ENCODE data around the gene ROR2.

The ROR2 gene

DNA sequence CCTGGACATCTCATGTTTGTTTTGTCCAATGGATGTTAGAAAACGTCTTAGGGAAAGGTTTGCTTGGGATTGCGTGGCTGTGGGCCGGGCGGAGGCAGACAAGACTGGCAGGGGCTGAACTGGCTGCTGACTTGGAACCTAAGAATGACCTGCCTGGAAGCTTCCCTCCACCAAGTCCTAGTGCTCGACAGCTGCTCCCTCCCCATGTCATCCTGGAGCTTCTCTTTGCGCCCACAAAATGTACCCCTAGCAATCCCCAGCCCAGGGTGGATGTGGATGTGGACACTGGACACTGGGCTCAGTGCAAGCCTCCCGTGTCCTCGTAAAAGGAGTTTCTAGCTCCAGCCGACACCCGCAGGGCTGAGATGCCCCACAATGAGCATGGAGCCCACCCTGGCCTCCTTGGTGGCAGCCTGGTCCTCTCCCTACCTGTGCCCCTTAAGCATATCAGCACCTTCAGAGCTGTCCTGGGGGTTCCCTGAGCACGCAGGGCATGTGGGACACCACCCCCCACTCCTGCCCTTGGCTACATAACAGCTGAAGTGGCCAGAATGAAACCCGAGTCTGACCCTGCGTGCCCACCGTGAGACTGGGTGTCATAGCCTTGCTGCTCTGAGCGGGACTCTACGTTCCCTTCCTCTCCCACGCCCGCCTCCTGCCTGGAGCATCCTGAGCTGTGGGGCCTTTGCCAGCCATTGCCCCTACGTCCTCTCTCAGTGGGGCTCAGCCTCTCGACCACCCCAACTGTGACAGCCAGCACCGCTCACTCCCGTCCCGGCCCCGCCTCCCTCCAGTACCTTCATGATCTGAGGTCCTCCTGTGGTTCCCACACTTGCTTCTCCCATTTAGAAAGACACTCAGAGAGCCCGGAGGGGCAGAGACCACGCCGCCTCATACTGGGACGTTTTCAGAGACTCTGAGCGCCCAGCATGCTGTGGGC is 180.8 kb downstream of the ROR2 start:
- no peak for DNase-seq

DNA sequence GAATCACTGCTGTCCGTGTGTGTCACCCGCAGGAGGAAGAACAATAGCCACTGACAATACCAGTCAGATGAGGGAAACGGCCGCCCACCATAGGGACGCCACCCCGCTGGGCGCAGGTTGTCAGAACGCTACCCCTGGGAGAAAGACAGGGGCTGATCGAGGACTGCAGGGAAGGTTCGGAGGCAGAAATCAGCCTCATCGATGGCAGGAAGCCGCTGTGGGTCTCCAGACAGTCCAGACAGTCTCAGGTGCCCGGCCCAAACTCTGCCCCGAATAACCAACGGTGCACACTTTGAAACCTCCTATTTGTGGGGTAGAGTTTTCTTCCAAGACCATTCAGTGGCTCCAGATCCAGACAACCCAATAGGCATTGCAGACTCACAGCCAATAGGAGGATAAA is 181.5 kb downstream of the ROR2 start:
- DNase-seq: no peak

DNA sequence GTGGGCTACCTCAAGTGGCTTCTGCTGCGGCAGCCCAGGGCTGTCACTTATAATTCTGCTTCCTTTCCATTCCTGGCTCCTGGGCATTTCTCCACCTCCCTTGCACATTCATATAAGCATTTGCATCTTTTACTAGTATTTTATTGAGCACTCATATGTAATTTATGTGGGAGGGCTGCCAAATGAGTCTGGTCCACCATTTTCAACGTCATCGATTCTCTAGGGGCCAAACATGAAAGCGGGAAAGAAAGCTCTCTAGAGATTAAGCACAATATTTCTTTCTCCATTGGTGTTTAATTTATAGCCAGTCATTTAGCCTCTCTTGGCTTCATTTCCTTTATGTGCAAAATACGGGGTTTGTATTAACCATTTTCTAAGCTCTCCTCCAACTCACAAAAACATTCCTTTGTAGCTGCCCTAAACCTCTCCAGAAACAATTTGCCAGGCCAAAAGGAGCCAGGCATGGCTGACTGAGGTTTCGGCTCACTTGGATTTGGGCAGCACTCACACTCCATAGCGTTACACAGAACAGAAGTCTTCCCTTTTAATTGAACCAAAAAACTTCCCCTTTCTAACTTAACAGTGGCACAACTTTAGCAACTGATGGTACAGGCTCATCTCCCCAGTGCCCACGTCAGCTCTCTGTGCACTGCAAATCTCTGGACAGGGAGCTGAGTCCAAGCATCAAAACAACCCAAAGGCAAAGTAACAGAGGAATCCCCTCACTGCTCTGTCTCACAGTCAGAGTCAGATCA is 183.5 kb downstream of the ROR2 start:
- no peak for DNase-seq

DNA sequence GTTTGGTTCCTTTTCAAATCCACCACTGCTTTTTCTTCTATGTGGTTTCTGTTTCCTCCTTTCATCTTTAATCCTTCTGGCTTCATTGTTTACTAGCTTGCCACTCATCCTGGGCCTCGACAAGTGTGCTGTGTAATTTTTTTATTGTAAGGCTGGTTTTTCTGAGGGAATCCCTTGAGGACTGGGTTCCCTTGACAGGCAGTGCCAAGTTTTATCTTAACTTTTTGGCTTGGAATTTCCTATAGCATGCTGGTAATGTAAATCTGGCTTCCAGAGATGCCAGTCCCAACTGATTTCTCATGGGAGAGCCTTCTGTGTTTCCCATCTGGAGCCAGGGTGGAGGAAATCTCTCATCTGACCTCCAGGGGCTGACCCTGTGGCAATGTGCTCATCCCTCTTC is 184.7 kb downstream of the ROR2 start:
- DNase-seq: no peak

DNA sequence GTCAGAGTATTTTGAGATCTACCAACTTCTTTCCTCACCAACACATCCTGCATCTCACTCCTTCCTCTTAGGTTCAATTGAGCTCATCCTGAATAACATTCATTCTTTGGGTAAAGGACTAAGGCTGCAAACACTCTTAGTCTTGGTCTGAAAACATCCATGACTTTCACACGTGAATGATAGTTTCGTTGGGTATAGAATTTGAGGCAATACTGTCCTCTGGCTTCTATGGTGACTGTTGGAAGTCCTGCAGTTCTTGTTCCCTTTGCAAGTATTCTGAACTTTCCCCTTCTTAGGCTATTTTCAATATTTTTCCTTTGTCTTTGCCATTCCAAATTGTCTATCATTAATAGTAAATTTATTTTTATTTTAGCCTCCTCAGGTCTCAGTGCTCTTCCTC is 185.4 kb downstream of the ROR2 start:
- DNase-seq: no peak

DNA sequence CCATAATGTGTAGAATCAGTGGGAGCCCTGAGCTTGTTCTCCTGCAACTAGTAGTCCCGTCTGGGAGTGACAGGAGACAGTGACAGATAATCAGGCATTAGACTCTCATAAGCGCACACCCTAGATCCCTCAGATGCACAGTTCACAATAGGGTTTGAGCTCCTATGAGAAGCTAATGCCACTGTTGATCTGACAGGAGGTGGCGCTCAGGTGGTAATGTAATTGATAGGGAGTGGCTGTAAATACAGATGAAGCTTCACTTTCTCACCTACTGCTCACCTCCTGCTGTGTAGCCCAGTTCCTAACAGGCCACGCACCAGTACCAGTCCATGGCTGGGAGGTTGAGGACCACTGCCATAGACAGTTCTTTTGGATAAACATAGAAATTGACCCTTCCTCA is 188.7 kb downstream of the ROR2 start:
- no peak for DNase-seq

DNA sequence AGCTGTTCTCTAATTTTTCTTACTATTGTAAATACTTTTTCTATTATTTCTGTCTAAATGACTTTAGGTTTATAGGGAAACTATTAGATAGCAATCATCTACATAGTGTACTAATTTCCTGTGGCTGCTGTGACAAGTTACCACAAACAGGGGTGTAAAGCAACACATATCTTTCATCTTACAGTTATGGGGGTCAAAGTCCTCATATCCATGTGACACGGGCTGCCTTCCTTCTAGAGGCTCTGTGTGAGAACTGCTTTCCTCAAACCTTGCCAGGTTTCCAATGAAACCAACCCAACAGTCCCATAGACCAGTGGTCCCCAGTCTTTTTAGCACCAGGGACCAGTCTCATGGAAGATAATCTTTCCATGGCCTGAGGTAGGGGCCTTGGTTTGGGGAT is 189.1 kb downstream of the ROR2 start:
- DNase-seq: no peak

DNA sequence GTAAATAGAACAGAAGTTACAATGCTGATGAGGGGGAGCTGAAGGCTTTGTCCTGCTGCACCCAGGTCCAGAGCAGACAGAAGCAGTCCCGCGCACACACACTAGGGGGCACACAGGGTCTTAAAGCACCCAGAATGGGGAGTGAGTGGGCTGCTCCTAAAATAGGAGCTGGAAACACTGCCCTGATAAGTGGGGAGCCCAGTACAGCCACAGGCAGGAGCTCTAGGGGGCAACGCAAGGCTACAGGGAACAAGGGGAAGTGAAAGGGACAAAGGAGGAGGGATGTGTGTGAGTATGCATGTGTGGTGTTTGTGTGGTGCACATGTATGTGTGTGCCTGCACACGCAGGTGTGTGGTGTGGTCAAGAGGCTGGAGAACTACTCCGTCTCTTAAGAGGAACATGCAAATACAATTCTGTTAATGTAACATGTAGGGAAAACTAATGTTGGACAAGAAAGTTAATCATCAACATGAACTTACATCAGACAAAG is 191.5 kb downstream of the ROR2 start:
- peak in 1 of 5 experiments; percentile 23 for DNase-seq

DNA sequence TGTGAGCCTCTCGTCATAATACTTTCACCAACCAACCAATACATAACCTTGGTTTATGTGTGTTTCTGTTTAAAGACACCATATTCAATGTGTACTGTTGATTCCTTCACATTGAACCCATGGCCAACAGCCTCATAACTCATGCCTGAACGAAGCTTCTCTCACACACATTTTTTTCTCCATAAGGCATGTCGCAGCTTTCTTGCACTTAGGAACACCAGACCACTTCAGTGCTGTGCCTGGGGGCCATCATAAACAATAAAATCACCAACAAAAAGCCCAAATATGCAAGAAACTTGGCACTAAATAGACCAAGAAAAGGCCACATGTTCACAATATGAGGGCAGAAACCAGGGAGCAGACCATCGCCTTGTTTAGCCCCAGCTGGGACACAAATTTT is 192.2 kb downstream of the ROR2 start:
- DNase-seq: no peak

DNA sequence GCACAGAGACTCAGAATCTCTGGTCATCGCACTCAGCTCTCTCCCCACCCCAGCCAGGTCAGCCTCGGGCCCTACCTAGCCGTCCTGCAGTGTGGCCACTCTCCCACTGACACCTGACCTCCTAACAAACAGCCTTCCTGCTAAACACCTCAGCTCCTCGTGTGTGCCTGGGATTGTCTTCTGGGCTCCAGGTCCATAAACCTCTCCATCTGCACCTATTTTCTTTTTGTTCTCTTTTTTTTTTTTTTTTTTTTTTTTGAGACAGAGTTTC is 193.6 kb downstream of the ROR2 start:
- no peak for DNase-seq

DNA sequence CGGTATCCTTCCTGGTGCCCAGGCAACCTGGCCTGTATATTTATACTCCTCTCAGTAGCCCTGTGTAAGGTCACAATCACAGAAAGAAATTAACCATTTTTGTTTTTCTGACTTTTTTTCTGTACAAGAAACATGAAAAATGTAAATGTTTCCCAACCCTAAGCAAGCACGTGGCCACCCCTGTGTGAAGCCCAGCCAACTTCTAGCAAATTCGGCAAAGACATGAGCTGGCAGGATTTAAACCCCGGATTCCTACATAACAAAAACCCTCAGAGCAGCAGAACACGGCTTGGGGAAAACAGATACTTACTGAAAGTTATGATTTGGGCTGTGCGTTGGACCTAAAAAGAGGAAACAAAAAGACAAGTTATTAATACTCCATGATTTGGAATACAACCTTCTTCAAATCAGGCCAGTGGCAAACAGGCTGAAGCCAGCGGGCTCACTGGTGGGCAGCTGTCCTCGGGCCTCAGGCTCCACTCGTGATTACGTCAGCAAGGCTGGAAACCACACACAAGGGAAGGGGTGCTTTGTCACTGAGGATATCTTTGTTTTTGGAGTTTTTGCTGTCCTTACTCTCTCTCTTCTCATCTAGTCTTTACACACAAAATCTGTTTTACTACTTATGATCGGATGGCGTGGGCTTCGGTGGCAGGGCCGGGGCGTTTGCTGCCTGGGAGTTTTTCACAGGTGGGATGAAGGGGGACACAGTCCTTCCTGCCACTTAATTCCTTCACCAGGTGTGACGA is 194.1 kb downstream of the ROR2 start:
- DNase-seq: no peak

DNA sequence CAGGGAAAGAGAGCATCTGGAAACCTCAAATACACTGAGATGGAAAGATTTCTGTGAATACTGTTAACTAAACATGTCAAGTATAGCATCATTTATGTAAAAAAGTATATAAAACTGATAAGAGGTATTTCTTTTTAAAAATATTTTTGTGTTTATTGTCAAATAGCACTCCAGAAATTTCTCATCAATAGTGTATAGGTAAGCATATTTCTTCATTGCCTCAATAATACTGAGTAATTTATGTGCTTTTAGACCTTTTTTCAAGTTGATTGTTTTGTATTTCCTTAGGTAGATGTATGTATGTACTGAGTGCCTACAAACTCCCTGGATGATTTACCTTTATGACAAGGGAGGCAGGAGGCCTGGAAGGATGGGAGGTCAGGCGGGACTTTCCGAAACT is 196.3 kb downstream of the ROR2 start:
- no peak for DNase-seq

DNA sequence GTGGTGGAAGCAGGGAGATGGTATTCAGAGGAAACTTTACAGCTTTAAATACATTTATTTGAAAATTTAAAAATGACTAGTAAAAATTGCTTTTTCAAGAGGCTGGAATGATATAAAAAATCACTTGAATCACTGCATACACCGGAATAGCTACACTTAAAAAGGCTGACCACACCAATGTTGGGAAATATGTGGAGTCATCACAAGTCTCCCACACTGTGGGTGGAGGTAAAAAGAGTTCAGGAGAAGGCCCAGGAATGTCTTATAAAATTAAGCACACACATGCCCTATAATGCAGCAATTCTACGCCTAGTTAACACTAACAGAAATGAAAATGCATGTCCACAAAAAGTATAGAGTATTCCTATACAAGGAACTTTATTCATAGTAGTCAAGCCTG is 198.1 kb downstream of the ROR2 start:
- DNase-seq: no peak

DNA sequence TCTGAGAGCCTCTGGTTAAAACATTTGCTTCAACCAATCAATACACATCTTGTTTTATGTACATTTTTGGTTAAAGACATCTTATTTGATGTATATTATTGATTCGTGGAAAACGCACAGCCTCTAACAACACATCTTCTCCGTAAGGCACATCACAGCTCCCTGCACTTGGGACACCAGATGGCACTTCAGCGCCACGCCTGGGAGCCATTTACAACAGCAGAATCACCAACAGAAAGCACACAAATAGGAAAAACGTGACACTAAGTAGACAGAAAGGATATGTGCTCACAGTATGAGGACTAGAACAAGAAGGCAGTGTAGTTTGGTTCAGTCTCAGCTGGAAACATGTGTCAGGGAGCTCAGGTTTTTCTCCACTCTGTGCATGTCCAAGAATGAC is 199.7 kb downstream of the ROR2 start:
- no peak for DNase-seq

DNA sequence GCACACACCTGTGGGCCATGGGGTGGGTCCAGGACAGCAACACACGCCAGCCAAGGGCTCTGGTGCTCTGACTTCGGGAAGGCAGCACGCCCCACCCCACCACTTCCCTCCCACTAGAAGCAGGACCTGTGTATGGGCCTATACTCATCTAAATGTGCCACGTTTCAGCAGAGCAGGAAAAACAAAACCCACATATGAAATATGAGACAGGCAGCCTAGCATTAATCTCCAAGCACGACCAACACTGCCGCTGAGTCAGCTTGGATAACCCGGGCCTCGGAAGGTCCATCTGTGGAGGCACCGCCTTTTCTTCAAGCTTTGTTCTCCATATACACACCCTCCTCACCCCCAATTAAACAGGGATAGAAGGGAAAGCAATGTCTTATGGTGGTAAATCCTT is 203.1 kb downstream of the ROR2 start:
- no peak for DNase-seq

DNA sequence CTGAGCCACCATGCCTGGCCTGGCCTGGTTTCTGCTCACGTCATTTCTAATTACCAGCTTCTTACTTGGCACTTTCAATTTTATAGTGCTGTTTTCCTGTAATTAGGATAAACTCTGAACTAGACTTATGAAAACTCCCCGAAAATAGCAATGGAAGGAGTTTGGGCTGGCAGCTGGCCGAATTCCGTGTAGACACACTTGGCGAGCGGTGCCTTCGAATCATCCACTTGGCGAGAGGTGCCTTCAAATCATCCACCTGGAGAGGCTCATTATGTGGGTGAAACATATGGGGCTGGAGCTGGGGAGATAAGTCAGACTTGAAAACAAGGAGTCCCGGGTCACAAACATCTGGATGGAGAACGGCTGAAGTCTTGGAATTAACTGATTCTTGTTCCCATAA is 203.7 kb downstream of the ROR2 start:
- DNase-seq: no peak

DNA sequence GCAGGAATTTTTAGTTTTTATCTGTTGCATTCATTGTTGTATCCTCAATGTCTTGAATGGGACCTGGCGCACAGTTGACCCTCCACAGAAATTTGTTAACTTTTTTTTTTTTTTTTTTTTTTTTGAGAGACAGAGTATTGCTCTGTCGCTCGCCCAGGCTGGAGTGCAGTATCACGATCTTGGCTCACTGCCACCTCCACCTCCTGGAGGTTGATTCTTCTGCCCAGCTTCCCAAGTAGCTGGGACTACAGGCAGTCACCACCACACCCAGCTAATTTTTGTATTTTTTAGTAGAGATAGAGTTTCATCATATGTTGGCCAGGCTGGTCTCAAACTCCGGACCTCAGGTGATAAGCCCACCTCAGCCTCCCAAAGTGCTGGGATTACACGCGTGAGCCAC is 205.9 kb downstream of the ROR2 start:
- no peak for DNase-seq

DNA sequence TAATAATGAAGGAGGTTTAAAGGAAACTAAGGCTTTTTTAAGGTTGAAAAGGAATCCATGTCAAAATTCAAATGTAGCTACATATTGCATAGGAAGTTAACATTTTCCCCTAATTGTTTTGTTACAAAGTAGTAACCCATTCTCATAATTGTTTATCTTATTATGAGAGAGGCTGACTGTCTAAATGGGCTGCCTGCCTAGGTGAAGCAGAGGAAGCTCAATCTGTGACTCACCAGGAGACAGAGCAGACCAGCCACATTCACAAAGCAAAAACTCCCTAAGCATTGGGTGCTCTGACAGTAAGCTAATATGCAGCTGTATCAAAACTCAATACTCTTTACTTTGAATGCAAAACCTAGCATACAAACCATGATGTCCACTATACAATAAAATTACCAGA is 208.5 kb downstream of the ROR2 start:
- DNase-seq: no peak

DNA sequence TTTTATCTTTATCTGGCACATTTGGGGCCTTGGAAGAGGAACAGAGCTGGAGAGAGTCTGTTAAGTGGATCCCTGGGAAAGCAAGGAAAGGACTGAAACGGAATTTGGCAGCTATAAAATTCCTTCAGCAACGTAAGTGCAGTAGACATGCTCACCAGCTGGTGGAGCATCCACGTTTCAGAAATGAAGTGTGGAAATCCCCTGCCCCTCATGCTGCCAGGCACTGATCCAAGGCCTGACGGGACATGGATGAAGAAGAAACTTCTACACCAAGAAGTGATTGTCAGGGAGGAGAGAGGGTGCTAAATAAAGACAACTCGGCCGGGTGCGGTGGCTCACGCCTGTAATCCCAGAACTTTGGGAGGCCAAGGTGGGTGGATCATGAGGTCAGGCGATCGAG is 209.3 kb downstream of the ROR2 start:
- DNase-seq: no peak

DNA sequence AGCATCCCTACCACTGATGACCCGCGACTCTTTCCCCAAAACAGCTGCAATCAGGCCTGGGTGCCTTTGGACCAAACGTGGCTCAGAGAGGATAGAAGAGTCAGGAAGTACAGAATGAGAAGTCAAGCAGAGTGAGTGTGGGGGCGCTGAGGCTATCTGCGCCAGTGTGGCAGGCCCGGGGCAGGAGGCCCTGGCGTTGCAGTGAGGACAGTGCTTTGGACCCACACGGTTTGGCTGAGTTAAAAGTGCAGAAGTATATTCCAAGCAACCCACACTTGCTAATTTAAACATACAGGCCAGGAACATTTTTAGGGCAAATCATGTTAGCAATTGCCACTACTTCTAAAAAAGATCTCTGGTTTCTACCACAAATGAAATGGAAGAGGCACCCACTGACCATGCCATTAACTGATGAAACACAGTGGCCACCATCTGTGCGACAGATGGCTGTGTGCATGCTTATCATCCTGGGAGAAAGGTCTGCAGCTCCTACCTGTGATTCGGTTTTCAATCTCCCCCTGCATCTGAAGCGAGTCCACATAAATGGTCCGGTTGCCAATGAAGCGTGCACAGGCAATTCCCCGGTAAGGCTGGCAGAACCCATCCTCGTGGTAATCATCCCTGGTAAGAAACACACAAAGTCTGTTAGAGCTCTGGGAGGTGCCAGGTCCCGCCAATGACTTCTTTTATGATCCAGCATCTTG is 213.0 kb downstream of the ROR2 start:
- DNase-seq: no peak

DNA sequence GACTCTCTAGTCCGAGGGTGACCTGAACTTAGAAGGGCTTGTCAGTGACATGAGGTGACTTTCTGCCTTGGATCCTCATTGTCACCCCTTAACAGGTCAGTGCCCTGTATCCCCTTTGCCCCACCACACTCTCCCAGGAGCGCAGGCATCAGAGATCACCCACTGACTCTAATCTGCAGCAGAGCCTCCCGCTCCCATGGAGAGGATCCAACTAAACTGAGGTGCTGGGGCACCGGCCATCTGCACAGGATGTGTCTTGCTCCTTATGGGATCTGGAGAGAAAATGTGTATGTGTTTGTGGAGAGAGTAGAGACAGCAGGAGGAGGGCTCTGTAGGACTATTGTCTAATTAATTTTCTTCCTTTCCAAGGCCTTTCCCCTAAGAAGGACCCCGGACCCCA is 213.7 kb downstream of the ROR2 start:
- no peak for DNase-seq

DNA sequence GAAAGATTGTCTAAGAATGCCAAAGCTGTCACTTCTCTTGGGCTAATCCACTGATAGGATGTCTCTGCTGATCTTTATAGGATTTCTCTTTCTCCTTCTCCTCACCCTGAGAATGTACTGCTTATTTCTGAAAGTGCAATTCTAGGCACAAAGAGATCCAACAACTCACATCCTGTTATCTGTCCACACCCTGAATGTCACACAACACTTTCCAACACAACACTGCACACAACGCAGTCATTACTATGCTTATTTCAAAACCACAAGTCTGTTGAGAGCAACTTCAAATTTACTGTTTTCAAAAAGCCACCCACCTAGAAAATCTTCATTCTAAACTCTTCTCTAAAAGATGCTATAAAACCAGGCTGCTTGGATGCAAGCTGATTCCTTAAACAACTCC is 215.0 kb downstream of the ROR2 start:
- DNase-seq: peak in 1 of 5 experiments; percentile 61
